HG03196 (cell line): ENCODE measurements around the gene ILDR1.
"Not testable (repeated sequence)": the region's sequence is repeated elsewhere in the genome, so short reads cannot be mapped to it uniquely, and the experiment has no call there.

ENCODE experiments used
- ATAC-seq: cut with Tn5 transposase; IDR thresholded peaks from one replicate; pipeline ENCODE4 v1.9.1; 2021; ENCODE audit not compliant: unreplicated experiment

The ILDR1 gene

DNA sequence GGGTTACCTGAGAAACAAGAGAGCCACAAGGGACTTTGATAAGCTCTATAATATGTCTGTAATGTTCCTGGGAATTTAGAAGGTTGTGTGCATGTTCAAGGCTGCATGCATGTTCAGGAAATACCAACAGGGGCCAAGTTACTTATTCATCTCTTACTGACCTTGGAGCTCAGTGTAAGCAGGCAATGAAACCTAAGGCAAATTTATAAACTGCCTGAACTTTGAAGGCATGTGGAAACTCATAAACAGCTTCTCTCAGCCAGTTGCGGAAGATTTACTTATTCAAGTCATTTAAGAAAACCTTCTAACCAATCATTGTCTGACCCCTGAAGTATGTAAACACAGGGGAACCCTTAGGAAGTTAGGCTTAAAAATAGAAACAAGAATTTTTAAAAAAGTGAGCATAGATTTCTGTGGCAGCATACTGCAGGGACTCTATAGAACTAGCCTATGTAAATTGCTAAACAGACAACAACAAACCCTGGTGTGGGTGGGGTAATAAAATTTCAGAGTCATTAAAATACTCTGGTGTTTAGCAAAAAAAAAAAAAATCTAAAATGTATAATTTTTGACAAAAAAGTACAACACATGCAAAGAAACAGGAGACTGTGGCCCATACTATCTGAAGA lies 70.6 kb downstream of the ILDR1 start:
- no peak for ATAC-seq

DNA sequence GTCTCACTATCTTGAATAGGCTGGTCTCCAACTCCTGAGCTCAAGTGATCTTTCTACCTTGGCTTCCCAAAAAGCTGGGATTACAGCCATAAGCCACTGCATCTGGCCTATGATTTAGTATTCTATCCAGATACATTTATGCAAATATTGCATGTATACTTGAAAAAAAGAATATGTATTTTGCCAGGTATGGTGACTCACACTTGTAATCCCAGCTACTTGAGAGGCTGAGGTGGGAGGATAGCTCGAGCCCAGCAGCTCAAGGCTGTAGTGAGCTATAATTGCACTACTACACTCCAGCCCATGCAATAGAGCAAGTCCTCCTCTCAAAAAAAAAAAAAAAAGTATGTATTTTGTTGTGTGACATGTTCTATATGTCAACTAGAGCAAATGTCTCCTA lies 73.4 kb downstream of the ILDR1 start:
- no peak for ATAC-seq

DNA sequence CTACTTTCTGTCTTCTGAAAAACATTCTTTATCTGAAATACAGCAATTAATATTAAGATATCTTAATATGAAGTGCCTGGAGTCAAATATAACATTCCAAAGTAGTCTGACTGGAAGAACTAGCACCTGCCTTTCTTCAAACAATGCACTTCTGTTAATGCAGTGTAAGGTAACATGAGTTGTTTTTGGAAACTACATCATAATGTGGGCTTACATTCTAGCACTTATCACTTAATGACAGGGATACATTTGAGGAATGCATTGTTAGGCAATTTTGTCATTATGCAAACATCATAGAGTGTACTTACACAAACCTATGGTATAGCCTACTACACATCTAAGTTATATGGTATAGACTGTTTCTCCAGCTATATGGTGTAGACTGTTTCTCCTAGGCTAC lies 78.6 kb downstream of the ILDR1 start:
- no peak for ATAC-seq

DNA sequence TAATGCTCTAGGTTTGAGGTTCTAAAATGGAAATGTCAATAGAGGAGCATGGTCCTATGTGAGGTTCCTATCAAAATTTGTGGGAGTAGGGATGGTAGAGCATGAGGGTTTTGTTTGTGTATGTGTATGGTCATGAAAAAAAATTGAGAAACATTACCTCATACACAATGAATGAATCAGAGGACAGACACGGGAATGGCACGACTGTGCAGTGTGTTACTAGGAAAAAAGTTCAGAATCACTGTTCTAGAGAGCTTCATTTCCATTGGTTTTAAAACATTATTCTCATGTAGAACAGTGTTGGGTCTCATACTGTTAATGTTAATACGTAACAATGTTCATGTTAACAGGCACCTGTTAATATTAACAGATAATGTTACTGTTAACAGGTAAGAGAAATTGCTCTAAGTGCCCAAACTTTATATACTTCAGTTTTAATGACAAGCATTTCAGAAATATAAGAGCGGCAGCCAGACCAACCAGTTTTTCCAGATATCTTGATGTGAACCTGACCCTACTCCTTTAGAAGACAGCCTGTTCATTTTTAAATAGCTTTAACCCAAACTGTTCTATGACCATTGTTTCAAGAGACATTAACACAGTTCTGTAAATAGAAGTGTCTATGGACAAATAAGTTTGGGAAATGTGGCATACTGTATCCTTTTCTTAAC lies 79.8 kb downstream of the ILDR1 start:
- ATAC-seq, result no peak

DNA sequence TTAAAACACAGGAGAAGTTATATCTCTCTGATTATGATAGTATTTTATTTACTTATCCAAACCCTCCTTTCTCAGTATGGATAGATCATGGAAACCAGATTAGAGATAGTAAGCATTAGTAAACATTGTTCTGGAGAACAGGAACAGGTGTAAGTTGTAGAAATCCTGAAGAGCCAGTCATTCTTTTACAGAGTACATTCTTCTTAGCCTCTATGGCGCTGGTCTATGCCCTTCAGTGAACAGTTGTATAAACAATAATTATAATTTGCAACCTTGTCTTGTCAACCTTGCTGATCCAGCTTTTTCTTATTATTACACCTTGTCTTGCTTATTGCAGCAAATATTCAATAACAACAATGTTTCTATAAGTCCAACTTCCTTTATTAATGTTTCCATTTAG lies 80.5 kb downstream of the ILDR1 start:
- ATAC-seq, result no peak

DNA sequence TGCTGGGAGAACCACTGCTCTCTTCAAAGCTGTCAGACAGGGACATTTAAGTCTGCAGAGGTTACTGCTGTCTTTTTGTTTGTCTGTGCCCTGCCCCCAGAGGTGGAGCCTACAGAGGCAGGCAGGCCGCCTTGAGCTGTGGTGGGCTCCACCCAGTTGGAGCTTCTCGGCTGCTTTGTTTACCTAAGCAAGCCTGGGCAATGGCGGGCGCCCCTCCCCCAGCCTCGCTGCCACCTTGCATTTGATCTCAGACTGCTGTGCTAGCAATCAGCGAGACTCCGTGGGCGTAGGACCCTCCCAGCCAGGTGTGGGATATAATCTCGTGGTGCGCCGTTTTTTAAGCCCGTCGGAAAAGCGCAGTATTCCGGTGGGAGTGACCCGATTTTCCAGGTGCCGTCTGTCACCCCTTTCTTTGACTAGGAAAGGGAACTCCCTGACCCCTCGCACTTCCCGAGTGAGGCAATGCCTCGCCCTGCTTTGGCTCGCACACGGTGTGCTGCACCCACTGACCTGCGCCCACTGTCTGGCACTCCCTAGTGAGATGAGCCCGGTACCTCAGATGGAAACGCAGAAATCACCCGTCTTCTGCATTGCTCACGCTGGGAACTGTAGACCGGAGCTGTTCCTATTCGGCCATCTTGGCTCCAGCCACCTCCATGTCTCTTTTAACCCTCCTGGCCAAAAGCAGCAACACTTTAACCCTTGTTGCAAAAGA lies 83.7 kb downstream of the ILDR1 start:
- ATAC-seq, result not testable (repeated sequence)
